Measurements from ENCODE around the gene STAT5A.

GRCh38 chr17:42268236-42268635 is 20.1 kb upstream of the STAT5A start:
- TF ChIP-seq POLR2A (IDR thresholded peaks at IDR 0.05): no peak
- TF ChIP-seq CTCF (IDR thresholded peaks at IDR 0.05): no peak
